Panc1 (cell line): ENCODE data around the gene ERC2. TPM values are rescaled to one million over a fixed set of nuclear protein-coding genes. Genes with fewer than 3 reads are reported as not detected.

Experiments used
- ATAC-seq: fragments of 200-7000 bp; cut with Tn5 transposase; 2 replicates; pipeline ENCODE4 v1.9.1; 2020; ENCODE audit warnings: mild to moderate bottlenecking, moderate library complexity
- BruUV-seq: library from RNA; stranded (reverse); fragments of 400-500 nt; replicated peaks from 2 replicates; lab custom pipeline; 2021; lab: Mats Ljungman, UMichigan
- CTCF ChIA-PET: fragments of 300-600 bp; sonication (Branson Sonifier 250); formaldehyde crosslinking; loops from one replicate; lab custom pipeline; 2022; ENCODE audit warnings: antibody characterized with exemption; lab: Charles Lee
- POLR2A ChIA-PET: fragments of 300-600 bp; sonication (Branson Sonifier 250); formaldehyde crosslinking; loops from one replicate; lab custom pipeline; 2022; ENCODE audit warnings: antibody characterized with exemption; lab: Charles Lee
- DNase-seq: peaks from one replicate; pipeline ENCODE4 v3.0.0-alpha.2; 2010; ENCODE audit warnings: low read depth, low spot score
- H3K27ac ChIP-seq: 2 replicates; pipeline ENCODE4 v1.5.1; 2011; ENCODE audit warnings: mild to moderate bottlenecking, low read length, inconsistent platforms
- H3K27me3 ChIP-seq: fragments of 200-500 bp; sonication (Bioruptor generic); 2 replicates; pipeline ENCODE4 v1.6.0; 2014; ENCODE audit warnings: low read length, inconsistent platforms; ENCODE audit not compliant: control insufficient read depth, insufficient read depth
- H3K36me3 ChIP-seq: fragments of 200-500 bp; sonication (Bioruptor generic); 2 replicates; pipeline ENCODE4 v1.5.1; 2014; ENCODE audit warnings: inconsistent platforms, mild to moderate bottlenecking, low read length, moderate library complexity; ENCODE audit not compliant: control insufficient read depth, insufficient read depth
- H3K4me1 ChIP-seq: 2 replicates; pipeline ENCODE4 v1.5.1; 2011; ENCODE audit warnings: inconsistent platforms, mild to moderate bottlenecking, low read length, moderate library complexity; ENCODE audit not compliant: control insufficient read depth, insufficient read depth
- H3K4me3 ChIP-seq, 2 experiments: 2 replicates each; pipeline ENCODE4 v1.5.1; 2011 to 2012; ENCODE audit warnings: low read depth in 2 of 2, low read length in 2 of 2, mild to moderate bottlenecking in 2 of 2, inconsistent platforms in 1 of 2, moderate library complexity in 1 of 2
- H3K9me3 ChIP-seq: fragments of 200-500 bp; sonication (Bioruptor generic); 2 replicates; pipeline ENCODE4 v1.5.1; 2014; ENCODE audit warnings: low read depth, mild to moderate bottlenecking, inconsistent platforms, low read length, moderate library complexity; ENCODE audit not compliant: control insufficient read depth, insufficient read depth
- CTCF ChIP-seq: fragments of 450-650 bp; IDR thresholded peaks from 2 replicates; pipeline ENCODE4 v1.5.1; 2017; ENCODE audit warnings: mild to moderate bottlenecking
- POLR2AphosphoS5 ChIP-seq: IDR thresholded peaks from 2 replicates; pipeline ENCODE4 v1.6.1; 2012; ENCODE audit warnings: mild to moderate bottlenecking, low read depth, low read length, moderate library complexity
- REST ChIP-seq, 2 experiments: IDR thresholded peaks; 2 replicates each; pipeline ENCODE4 v1.6.1; 2011 to 2012; ENCODE audit warnings: low read depth in 2 of 2, control low read depth in 1 of 2, low read length in 1 of 2, mild to moderate bottlenecking in 1 of 2, moderate library complexity in 1 of 2; ENCODE audit not compliant: insufficient read depth in 1 of 2
- SIN3A ChIP-seq: IDR thresholded peaks from 2 replicates; pipeline ENCODE4 v1.6.1; 2012; ENCODE audit warnings: low read depth, mild to moderate bottlenecking, low read length, moderate library complexity, borderline replicate concordance; ENCODE audit not compliant: insufficient read depth
- TCF7L2 ChIP-seq: IDR thresholded peaks from 2 replicates; pipeline ENCODE4 v1.6.1; 2011; ENCODE audit warnings: mild to moderate bottlenecking, low read depth, low read length, inconsistent platforms
- in situ Hi-C: cut with HindIII; loops from 2 replicates; pipeline ENCODE4 v1.10.0; 2016; ENCODE audit warnings: low sequenced_read_pairs, low pct_unique_long_range_greater_than_20kb
- intact Hi-C: fragments of 100-400 bp; cut with micrococcal nuclease; formaldehyde crosslinking; loops from one replicate; pipeline ENCODE4 v1.10.0; 2022; ENCODE audit not compliant: unreplicated experiment
- total RNA-seq: library from RNA; stranded (reverse); gene quantifications from one replicate; pipeline ENCODE4 v1.2.1, GENCODE V29; 2021; ENCODE audit not compliant: unreplicated experiment

Gene ERC2
- total RNA-seq, 1 experiment from 2014 or later = 0.33 TPM

GRCh38 chr3:55512571-55513343 is 955.5 kb downstream of the ERC2 start:
- ChIA-PET POLR2A (no interaction called here), CTCF (no interaction called here)
- intact Hi-C loops = no loop called here
- ATAC-seq (no peak), DNase-seq (no peak)
- H3K4me1 ChIP-seq = no peaks in the 10 kb centered on the region
- H3K27me3 ChIP-seq = no peaks in the 10 kb centered on the region; the same call in 1 of the 2 replicates
- no TSS peak for BruUV-seq
- H3K4me3 ChIP-seq = no peak overlapping the region
- H3K36me3 ChIP-seq = no peaks in the 10 kb centered on the region
- TF ChIP-seq TCF7L2 (no peak), REST (IDR thresholded peaks at IDR 0.05; ENCODE audit: insufficient read depth in 1 of 2, low read depth in 2 of 2, low read length in 1 of 2) (no peak), SIN3A (no peak), CTCF (no peak), POLR2AphosphoS5 (no peak)
- in situ Hi-C loops = no loop called here
- H3K27ac ChIP-seq = no peak overlapping the region
- no peaks in the 10 kb centered on the region for H3K9me3 ChIP-seq

GRCh38 chr3:55511895-55512570 is 956.2 kb downstream of the ERC2 start:
- ATAC-seq (no peak), DNase-seq (no peak)
- Histone ChIP-seq H3K4me1 (no peaks in the 10 kb centered on the region), H3K9me3 (no peaks in the 10 kb centered on the region), H3K27me3 (no peaks in the 10 kb centered on the region; the same call in 1 of the 2 replicates), H3K4me3 (no peak overlapping the region), H3K36me3 (no peaks in the 10 kb centered on the region), H3K27ac (no peak overlapping the region)
- POLR2A ChIA-PET = no interaction called here
- CTCF ChIA-PET = no interaction called here
- TF ChIP-seq TCF7L2 (no peak), REST (IDR thresholded peaks at IDR 0.05; ENCODE audit: insufficient read depth in 1 of 2, low read depth in 2 of 2, low read length in 1 of 2) (no peak), CTCF (no peak), SIN3A (no peak), POLR2AphosphoS5 (no peak)
- no TSS peak for BruUV-seq
- in situ Hi-C loops = no loop called here
- intact Hi-C loops = no loop called here
